Limb (tissue), 2 donors: ENCODE data around the gene CEP112.
"Not testable (repeated sequence)": the region's sequence is repeated elsewhere in the genome, so short reads cannot be mapped to it uniquely, and the experiment has no call there.

Experiments used
- DNase-seq, 2 donors: peaks; one replicate each; pipeline ENCODE4 v3.0.0-alpha.2; 2016; ENCODE audit errors: extremely low spot score in 2 of 2

The CEP112 gene

DNA sequence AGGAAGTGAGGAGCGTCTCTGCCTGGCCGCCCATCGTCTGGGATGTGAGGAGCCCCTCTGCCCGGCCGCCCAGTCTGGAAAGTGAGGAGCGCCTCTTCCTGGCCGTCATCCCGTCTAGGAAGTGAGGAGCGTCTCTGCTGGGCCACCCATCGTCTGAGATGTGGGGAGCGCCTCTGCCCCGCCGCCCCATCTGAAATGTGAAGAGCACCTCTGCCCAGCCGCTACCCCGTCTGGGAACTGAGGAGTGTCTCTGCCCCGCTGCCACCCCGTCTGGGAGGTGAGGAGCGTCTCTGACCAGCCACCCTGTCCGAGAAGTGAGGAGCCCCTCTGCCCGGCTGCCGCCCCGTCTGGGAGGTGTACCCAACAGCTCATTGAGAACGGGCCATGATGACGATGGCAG is 354.7 kb downstream of the CEP112 start:
- not testable (repeated sequence) for DNase-seq

DNA sequence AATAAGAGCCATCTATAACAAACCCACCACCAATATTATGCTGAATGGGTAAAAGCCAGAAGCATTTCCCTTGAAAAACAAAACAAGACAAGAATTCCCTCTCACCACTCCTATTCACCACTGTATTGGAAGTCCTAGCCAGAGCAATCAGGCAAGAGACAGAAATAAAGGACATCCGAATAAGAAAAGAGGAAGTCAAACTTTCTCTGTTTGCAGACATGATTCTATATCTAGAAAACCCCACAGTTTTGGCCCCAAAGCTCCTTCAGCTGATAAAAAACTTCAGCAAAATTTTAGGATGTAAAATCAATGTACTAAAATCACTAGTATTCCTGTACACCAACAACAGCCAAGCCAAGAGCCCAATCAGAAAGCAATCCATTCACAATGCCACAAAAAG is 358.7 kb downstream of the CEP112 start:
- DNase-seq: no peak

DNA sequence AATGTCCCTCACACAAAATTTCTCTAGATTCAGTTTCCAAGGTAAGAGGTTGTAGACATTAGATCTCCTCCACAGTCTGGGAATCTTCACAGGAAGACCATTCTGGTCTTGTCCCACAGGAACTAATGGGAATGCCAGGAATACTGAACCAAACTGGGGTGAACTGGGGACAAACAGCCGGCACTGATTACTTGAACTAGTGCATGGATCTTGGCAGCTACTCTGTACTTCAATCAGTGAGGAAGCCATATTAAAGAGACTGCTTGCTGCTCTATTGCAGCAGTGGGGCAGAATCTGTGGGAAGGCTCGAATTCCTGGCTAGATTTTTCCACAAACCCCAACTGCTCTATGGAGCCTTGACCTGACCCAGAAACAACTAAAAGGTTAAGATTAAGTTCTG is 361.6 kb downstream of the CEP112 start:
- DNase-seq: no peak

DNA sequence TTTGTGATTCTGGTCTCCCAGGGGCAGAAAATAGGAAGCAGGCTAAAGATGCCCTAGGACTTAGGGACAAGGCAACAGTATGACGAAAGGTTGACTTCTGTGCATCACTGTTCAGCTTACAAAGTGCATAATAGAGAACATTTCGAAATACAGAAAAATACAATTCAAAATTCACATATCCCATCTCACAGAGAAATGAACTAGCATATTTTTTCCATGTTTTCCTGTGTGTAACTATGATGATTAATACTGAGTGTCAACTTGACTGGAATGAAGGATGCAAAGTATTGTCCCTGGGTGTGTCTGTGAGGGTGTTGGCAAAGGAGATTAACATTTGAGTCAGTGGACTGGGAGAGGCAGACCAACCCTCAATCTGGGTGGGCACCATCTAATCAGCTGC is 365.4 kb downstream of the CEP112 start:
- DNase-seq: not testable (repeated sequence)

DNA sequence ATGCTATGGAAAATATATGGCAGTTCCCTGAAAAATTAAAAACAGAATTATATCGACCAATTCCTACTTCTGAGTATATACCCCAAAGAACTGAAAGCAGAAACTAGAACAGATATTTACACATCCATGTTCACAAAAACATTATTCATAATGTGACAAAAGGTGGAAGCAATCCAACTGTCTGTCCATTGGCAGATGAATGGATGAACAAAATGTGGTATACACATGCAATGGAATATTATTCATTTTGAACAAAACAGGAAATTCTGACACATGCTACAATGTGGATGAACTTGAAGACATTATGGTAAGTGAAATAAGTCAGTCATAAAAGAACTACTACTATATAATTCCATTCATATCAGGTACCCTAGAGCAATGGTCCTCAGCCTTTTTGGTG is 367.0 kb downstream of the CEP112 start:
- DNase-seq: no peak

DNA sequence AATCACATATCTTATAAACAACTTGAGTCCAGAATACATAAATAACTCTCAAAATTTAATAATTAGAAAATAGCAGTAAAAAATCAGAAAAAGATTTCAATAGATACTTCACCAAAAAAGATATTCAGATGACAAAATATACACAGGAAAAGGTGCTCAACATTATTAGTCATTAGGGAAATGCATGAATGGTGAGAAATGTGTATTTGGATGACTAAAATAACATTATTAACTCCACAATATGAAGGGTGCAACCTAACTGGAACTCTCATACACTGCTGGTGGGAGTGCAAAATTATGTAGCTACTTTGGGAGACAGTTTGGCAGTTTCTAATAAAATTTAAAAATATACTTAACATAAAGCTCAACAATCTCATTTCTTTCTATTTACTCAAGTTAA is 368.2 kb downstream of the CEP112 start:
- no peak for DNase-seq

DNA sequence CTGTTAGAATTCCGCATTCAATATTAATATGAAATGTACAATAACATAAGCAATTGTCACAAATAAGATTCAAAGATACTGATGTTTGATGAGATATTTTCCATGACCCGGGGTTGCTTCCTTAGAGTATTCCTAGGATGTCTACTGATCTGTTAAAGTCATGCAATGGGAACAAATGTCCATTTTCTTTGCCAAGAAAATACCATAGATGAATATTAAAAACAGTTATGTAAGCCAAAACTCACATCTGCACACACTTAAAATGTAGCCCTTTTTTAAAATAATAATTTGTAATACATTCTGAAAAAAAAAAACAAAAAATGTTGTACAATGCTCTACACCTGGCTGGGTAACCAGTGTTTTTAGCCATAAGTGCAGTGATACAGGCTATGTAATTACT is 371.1 kb downstream of the CEP112 start:
- peak in 1 of 2 donors; percentile 74 for DNase-seq

DNA sequence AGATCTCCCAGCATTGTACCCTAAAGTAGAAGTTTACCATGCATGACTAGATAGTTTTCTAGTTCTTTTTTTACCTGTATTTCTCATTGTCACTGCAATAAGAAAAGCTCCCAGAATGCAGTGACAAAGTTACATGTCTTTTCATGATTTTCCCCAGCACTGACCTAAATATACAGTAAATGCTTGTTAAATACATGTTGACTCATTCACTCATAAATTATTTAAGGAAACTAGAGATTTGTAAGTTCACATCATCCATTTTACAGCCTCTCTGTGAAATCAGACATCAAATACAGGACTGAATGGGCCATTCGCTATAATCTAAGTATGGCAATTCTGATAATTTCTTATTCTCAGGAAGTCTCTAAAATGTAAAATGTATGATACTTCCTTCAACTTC is 371.6 kb downstream of the CEP112 start:
- no peak for DNase-seq

DNA sequence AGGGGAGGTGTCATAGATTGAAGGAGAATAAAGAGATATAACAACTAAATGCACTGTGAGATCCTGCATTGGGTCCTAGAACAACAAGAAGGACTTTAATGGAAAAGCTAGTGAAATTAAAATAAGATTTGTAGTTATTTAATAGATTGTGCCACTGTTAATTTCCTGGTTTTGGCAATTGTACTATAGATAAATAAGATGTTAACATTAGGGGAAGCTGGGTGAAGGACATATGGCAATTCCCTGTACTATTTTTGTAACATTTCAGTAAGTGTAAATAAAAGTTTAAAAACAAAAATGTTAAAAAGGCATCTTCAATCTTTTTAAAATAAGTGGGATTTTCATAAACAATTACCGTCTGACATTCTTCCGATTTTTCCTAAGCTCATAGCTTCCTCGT is 372.1 kb downstream of the CEP112 start:
- no peak for DNase-seq

DNA sequence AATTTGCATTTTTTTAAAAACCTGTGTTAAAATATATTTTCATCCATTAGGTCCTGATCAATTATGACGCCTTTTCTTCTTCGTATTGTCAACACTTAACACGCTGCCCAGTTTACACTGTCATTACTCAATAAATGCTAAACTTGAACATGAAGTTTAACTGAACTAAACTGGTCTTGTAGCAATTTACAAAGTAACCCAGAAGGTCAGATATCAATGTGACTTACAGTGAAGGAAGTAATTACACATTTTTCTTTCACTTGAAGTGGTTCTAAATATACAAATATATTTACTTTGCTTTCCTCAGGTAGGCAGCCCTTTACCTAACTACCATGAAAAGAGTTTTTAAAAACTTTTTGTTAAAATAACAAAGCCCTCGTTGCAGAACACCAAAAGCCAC is 374.0 kb downstream of the CEP112 start:
- no peak for DNase-seq

DNA sequence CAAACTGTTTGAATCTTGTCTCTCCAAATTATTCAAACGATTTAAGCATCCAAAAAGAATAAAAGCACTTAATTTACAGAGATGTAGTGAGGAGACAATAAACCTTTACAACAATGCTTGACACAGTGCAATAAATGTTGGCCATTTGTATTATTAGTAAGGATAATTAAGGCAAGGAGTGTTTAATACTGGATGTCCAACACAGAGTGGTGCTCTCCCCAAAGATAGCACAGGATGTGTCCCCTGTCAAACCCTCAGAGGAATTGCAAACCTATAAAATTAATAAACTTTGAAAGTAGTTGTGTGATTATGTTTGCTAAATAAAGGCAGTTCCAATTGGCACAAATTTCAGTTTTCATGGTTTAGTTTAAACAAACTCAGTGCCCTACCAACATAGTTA is 377.5 kb downstream of the CEP112 start:
- DNase-seq: no peak

DNA sequence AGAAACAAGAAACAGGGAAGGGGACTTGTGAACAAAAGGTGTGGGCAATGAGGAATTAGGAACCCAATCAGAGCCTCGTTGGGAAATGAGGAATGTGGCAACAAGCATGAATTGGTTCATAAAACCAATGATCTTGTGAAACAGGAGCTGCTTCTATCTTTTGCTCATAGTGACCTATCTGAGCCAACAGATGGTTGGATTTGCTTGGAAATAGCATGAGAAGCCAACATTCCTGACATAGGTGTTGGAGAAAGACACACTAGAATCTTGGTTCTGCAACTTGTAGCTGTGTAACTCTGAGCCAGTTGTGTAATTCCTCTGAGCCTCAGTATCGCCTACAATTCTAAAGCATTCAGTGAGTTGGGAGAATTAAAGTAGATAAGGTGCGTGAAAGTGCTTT is 378.6 kb downstream of the CEP112 start:
- no peak for DNase-seq

DNA sequence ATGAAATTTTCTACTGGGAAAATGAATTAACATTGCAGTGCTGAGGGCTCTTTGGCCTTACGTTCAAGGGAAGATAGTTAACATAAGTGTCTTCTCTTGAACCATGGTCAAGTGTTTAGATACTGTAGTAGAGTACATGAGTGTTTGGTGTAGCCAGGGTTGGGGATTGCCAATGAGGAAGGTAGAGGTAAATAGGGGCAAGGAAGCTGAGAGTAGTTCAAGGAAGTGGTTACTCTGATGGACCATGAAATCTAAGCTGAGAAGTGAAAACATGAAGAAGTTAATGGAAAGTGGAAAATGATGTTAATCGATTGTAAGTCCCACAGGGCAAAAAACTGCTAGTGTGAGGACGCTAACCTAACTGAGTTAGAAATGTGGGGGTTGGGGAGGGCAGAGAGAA is 380.9 kb downstream of the CEP112 start:
- no peak for DNase-seq

DNA sequence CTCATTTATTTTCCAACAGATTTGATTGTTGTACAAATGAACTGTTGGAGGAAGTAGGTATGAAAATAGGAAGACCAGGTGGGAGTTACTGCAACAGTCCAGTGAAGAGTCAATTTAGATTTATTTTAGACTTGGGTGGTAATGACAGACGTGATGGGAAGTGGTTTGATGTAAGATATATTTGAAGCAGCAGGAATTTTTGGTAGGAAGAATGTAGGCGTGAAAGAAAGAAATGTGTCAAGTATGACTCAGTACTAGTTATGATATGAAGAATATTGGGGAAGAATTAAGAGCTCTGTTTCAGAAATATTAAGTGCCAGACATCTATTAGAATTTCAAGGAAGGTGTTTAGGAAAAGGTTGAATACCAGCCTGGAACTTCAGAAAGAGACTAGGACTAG is 382.6 kb downstream of the CEP112 start:
- DNase-seq: no peak

DNA sequence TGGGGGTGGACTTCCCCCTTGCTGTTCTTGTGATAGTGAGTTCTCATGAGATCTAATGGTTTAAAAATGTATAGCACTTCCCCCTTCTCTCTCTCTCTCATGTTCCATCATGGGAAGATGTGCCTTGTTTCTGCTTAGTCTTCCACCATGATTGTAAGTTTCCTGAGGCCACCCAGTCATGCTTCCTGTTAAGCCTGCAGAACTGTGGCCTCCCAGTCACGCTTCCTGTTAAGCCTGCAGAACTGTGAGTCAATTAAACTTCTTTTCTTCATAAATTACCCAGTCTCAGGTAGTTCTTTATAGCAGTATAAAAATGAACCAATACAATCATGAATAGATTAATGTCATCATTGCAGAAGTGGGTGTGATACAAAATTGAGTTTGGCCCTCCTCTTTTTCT is 383.4 kb downstream of the CEP112 start:
- not testable (repeated sequence) for DNase-seq

DNA sequence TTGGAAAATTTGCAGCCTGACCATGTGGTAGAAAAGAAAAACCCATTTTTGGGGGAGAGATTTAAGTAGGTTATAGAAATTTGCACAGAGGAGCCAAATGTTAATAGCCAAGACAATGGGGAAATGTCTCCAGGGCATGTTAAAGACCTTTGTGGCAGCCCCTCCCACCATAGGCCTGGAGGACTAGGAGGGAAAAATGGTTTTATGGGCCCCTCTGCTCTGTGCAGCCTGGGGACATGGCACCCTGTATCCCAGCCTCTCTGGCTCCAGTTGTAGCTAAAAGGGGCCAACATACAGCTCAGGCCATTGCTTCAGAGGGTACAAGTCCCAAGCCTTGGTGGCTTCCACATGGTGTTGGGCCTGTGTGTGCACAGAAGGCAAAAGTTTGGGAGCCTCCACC is 384.6 kb downstream of the CEP112 start:
- DNase-seq: no peak

DNA sequence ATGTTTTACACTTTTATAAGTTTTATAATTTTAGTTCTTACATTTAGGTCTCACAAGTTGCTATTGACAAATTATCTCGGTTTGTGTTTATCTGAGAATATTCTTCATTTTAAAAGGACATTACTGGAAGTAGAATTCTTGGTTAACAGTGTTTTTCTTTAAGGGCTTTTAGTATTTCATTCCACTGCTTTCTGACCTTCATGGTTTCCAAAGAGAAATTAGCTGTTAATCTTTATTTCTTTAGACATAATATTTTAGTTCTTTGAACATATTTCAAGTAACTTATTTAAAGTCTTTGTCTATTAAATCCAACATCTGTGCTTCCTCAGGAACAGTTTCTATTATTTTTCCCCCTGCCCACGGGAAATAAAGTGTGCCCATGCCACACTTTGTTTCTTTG is 390.4 kb downstream of the CEP112 start:
- no peak for DNase-seq

DNA sequence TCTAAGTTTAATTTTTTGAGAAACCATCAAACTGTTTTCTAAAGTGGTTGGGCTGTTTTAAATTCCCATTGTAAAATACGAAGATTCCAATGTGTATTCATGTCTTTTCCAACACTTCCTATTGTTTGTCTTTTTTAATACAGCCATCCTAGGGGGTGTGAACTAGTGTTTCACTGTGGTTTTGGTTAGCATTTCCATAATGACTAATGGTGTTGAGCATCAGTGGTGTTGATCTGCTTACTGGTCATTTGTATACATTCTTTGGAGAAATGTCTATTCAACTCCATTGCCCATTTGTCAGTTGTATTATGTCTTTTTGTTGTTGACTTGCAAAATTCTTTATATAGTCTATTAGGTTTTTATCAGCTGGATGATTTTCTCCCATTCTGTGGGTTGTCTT is 391.3 kb downstream of the CEP112 start:
- DNase-seq: no peak

DNA sequence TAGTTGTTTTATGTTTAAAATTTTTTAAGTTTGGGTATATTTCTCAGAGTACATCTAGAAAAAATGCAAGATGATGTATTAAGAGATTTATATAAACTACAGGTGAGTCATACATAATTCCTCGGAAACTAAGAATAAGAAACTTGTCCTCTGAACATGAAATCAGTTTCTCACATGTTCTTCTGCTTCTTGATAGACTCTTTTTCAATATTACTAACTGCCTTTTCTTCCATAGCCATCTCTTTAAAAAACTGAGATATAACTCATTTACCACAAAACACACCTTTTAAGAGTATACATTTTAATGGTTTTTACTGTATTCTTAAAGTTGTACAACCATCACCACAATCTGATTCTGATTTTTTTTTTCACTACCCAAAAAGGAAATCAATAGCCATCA is 392.1 kb downstream of the CEP112 start:
- no peak for DNase-seq

DNA sequence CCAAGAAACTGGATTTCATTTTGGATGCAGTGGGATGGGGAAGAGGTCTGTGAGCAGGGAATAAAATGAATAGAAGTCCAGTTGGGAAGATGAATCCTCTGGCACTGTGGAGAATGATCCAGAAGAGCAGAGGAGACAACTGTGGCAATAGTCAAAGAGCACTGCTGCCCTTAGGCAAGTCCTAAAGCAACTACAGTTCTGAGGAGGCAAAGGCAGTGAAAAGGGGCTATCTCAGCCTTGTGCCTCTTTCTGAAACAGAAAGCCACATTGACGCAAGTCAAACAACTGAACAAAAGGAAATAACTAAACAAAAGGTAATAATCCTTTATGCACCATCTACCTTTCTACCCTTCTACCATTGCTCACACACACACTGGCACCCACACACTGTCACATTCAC is 392.5 kb downstream of the CEP112 start:
- no peak for DNase-seq

DNA sequence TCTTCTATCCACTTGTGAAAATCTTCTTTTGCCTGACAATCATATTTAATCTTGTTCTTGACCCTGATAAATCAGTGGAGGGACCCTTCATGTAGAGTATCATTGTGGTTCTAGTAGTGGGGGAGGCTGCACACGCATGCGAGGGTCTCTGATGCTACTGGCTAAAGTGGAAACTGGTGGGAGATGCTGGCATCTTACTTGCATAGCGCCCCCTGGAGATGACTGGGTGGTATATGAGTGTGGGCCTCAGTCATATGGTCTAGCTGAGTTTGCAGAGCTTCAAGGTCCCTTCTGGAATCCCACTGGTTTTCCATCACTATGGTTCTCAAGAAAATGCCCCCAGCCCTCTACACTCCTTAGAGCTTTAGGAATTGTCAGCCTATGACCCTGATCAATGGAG is 394.1 kb downstream of the CEP112 start:
- DNase-seq: no peak

DNA sequence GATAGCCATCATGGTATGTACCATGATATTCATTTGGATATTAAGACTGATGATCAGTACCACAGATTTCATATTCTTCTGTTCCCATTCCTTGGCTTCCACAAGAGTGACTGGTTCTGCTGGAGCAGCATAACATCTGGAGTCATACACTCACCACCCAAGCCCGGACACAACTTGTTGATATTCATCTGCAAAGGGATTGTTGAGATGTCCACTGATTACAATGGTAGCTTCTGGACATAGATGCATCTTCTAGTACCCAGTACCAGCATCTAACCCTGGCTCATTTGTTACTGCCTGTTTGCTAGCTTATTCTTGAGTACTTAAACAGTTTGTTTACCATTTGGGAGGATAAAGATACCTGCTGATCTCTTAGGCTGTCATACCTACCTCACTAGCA is 394.8 kb downstream of the CEP112 start:
- DNase-seq: no peak

DNA sequence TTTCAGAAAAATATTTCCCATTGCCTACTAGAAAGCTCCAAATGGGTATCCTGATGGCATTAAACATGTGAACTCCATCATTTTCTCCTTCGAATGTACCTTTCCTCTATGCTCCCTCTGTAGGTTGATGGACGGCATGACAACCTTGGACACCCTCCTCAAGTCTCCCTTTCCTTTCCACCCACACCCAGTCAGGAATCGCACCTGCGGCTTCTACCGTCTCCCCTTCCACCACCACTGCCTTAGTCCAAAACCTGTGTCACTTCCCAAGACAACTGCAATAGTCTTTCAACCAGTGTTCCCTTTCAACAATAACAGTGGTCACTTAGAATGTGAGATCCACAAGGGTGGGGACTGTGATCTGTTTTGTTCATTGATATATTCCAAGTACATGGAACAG is 397.4 kb downstream of the CEP112 start:
- no peak for DNase-seq

DNA sequence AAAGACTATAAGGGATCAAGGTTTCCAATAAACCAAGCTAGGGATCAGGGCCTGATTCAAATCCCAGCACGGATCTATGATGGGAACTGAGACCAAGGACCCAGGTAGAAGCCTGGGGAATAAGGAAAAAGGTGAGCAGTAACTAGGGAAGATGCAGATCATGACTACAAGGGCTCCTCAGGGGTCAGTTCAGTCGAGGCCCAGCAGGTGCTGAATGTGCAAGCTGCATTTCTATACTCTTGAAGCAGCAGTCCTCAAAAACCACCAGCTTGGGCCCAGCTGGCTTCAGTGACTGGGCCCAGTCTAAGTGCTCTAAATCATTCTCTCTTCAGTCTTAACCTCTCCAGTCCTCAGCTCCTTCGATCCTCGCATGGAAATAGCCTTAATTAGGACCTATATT is 401.7 kb downstream of the CEP112 start:
- no peak for DNase-seq

DNA sequence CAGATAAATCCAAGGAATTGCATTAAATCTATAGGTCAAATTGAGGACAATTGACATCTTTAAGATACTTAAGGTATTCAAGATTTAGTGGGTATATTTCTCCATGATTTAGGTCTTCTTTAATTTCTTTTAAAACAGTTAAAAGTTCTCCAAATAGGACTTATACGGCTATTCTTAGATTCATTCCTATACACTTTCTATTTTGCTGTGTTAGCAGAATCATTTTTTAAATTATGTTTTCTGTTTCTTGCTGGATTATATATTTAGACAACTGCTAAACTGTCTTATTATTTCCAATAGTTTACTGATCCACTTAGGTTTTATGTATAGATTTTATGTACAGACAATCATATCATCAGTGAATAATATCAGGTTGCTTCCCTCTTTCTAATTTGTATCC is 404.4 kb downstream of the CEP112 start:
- DNase-seq: no peak
